Stimulated activated CD8-positive, alpha-beta memory T cell treated with anti-CD3 and anti-CD28 coated beads, Interleukin-2, amount 100 ng/mL, for 1 hour (primary cell): ENCODE data around the gene OGDH.
"Not testable (repeated sequence)": the region's sequence is repeated elsewhere in the genome, so short reads cannot be mapped to it uniquely, and the experiment has no call there.

Experiments
- DNase-seq, 2 donors: peaks; one replicate each; pipeline ENCODE4 v3.0.0-alpha.2; 2020; ENCODE audit warnings: low read depth in 2 of 2

OGDH gene

DNA sequence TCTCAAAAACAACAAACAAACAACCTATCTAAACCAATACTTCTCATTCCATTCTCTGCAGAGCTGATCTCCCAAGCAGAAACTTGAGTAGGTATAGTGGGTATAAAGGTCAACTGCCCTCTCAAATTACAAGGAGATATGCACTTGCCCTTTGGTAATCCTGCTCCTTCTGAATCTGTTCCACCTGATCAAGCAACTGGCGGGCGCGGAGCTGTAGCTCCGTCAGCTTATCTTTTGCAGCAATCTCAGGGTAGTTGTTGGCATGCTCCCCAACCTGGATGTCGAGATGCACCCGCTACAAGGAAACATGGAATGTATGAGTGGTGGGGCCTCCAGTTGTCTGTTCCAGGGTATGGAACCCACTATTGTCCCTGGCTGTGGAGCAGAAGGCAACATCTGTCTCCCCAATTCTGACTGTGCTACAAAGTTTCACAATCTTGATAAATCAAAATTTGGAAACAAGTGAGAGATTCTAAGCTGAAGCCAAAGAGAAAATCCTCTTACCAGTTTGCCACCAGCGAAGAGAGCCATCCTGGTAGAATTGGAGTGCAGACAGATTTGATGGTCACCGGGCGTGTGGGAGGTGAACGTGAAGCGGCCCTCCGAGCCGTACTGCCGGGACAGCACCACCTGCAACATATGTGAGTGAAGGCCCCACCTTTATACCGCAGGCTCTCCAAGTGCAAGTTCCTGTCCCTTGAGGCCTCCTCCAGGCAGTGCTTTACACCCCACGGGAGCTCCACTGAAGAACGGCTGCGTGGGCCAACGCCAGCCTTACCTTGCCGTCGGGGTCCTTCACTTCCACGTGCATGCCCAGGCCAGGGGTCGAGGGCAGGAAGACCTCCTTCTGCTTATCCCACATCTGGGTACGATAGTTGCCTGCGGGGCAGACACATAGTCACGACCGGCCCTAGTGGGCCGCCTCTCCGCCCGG, 25.2 kb upstream of the OGDH start:
- DNase-seq = peak in 1 of 2 donors; percentile 9

DNA sequence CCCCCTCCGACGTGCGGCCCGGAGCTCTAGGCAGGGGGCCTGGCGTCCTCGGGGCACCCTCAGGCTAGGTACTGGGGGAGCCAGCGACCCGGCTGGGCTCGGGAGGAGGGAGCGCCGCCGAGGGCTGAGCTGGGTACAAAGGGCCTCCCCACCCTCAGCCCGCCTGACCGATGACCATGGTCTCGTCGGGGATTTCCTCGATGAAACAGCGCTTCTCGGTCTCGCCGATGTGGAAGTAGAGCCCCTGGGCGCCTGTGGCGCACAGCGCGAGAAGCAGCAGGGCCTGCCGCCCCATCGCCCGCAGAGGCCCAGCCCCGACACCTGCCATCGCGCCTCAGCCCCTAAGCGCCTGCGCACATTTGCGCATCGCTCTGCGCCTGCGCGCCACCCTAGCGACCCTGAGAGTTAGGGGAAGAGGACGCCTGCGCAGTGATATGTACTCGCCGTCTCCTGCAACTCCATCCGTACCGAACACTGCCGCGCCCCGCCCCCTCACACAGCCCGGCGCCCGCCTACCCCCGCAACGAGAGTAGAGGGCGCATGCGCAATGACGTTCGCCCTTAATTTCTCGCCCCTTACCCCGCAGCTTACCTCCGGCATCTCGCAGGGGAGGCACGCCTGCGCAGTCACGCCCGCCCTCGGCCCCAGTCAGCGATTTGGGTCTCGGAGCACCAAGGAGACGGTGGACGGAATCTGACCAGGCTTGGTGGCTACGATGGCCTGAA, 24.4 kb upstream of the OGDH start, which contains the start of gene TMED4:
Gene TMED4, minus strand, starts transcription at position 353 of the 725 bp plus-strand sequence. Its CDS starts 25 bp downstream, at position 328.
- peak; percentile 99 to 100 for DNase-seq

DNA sequence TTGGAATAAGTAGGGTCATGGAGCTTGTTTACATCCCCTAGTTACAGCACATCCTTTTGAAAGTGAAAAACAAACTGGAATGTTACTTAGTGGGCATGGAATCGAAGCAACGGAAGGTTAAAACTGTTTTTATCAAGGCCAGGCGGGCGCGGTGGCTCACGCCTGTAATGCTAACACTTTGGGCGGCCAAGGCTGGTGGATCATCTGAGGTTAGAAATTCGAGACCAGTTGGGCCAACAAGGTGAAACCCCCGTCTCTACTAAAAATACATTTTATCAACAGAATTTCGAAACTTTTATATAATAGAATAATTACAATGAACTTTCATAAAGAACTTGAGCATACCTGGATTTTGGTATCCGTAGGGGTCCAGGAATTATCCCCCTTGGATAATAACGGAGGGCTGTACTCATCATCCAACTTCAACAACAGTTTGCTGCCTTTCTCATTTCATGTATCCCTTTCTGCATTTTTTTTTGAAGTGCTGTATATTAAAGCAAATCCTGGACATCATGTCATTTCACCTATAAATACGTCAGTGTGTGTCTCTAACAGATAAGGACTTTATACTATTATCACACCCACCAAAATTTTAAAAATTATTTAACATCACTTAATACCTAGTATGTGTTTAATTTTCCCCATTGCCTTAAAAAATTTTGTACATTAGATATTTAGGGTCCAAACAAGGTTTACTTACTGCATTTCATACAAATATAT, 23.1 kb upstream of the OGDH start:
- no peak for DNase-seq

DNA sequence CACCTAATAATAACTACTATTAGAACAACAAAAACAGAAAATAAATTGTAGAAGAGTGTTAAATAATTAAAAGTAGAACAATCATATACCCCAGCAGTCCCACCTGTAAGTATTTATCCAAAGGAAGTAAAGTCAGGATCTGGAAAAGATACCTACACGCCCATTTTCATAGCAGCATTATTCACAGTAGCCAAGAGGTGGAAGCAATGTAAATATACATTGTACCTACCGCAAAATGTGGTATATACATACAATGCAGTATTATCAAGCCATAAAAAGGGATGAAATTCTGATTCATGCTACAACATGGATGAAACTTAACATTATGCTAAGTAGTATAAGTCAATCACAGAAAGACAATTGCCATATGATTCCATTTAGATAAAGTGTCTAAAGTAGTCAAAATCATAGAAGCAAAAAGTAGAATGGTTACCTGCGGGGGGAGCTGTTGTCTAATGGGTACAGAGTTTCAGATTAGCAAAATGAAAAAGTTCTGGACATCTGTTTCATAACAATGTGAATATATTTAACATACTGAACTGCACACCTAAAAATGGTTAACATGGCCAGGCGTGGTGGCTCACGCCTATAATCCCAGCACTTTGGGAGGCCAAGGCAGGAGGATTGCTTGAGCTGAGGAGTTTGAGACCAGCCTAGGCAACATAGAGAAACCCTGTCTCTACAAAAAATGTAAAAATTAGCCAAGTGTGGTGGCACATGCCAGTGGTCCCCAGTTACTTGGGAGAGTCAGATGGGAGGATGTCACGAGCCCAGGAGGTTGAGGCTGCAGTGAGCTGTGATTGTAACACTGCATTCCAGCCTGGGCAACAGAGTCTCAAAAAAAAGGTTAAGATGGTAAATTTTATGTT, 18.4 kb upstream of the OGDH start:
- peak in 1 of 2 donors; percentile 39 for DNase-seq

DNA sequence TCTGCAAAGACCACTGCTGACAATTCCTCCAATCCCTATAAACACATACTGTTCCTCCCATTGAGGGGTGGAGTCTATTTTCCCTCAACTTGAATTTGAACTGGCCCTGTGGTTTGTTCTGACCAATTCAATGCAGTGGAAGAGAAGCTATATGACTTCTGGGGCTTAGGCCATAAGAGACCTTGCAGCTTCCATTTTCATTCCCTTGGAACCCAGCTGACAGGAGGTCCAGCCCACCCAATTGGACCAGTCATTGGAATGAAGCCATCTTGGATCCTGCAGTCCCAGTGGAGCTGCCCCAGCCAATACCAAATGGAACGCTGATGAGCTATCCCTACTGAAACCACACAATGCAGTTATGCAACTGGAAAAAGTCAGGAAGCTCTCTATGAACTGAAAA, 15.5 kb upstream of the OGDH start:
- no peak for DNase-seq

DNA sequence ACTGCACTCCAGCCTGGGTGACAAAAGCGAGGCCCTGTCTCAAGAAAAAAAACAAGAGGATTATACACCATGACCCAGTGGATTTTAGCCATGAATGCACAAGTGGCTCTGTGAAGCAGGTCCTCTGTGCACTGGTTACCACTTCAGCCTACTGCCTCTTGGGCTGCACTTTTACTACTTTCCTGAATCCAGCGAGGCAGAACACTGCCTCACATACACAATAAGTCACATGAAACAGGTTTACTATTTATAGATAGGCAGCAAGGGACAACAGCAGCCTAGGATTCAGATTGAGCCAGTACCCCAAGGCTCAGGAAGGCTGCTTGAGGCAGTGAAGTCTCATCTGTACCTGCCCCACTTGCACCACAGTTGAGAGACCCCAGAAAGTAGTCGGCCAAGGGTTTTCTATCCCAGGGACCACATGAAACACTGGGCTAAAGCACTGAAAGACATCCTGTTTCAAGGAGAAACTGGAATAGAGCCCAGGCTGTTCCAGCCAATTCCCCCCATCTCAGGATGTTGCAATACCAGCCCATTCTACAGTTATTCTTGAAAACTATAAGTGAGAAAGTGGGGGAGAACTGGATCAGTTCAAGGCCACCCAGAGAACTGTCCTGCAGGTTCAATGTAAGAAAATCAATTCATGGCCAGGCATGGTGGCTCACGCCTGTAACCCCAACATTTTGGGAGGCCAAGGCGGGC, 10.3 kb upstream of the OGDH start:
- DNase-seq = no peak

DNA sequence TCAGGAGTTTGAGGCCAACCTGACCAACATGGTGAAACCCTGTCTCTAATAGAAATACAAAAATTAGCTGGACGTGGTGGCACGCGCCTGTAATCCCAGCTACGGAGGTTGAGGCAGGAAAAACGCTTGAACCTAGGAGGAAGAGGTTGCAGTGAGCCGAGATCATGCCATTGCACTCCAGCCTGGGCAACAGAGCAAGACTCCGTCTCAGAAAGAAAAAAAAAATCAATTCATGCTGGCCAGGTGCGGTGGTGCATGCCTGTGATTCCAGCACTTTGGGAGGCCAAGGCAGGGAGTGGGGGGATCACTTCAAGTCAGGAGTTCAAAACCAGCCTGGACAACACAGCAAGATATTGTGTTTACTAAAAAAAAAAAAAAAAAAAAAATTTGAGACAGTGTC, 9.2 kb upstream of the OGDH start:
- not testable (repeated sequence) for DNase-seq

DNA sequence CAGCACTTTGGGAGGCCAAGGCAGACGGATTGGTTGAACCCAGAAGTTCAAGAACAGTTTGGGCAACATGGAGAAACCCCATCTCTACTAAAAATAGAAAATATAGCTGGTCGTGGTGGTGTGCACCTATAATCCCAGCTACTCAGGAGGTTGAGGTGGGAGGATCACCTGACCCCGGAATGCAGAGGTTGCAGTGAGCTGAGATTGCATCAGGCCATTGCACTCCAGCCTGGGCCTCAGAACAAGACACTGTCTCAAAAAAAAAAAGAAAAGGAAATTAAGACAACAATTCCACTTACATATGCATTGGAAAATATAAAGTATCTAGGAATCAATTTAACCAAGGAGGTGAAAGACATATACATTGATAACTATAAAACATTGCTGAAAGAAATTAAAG, 7.2 kb upstream of the OGDH start:
- no peak for DNase-seq

DNA sequence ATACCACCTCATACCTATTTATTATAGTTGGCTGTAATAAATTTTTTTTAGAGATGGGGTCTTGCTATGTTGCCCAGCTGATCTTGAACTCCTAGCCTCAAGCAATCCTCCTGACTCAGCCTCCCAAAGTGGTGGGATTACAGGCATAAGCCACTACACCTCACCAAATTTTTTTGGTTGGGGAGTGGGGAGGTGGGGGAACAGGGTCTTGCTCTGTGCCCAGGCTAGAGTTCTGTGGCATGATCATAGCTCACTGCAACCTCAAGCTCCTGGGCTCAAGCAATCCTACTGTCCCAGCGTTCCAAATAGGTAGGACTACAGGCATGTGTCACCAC, 3.9 kb upstream of the OGDH start:
- no peak for DNase-seq

DNA sequence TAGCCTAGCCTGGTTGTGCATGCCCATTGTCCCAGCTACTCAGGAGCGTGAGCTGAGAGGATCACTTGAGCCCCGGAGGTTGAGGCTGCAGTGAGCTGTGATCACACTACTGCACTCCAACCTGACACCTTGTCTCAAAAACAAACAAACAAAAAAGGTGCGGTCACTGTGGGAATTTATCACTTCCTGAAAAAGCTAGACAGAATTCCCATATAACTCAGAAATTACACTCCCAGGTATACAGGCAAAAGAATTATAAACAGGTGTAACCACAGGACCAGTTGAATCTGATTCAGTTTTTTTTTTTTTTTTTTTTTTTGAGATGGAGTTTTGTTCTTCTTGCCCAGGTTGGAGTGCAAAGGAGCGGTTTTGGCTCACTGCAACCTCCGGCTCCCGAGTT, 3.2 kb upstream of the OGDH start:
- no peak for DNase-seq

DNA sequence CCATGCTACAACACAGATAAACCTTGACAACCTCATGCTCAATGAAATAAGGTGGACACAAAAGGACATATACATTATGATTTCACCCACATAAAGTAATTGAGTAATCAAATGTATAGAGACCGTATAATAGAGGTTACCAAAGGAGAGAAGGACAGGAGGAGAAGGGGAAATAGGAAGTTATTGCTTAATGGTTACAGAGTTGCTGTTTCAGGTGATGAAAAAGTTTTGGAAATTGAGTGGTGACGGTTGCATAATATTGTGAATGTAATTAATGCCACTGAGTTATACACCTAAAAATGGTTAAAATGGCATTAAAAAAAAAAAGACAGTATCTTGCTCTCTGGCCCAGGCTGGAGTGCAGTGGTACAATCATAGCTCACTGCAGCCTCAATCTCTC, 1.5 kb upstream of the OGDH start:
- no peak for DNase-seq

DNA sequence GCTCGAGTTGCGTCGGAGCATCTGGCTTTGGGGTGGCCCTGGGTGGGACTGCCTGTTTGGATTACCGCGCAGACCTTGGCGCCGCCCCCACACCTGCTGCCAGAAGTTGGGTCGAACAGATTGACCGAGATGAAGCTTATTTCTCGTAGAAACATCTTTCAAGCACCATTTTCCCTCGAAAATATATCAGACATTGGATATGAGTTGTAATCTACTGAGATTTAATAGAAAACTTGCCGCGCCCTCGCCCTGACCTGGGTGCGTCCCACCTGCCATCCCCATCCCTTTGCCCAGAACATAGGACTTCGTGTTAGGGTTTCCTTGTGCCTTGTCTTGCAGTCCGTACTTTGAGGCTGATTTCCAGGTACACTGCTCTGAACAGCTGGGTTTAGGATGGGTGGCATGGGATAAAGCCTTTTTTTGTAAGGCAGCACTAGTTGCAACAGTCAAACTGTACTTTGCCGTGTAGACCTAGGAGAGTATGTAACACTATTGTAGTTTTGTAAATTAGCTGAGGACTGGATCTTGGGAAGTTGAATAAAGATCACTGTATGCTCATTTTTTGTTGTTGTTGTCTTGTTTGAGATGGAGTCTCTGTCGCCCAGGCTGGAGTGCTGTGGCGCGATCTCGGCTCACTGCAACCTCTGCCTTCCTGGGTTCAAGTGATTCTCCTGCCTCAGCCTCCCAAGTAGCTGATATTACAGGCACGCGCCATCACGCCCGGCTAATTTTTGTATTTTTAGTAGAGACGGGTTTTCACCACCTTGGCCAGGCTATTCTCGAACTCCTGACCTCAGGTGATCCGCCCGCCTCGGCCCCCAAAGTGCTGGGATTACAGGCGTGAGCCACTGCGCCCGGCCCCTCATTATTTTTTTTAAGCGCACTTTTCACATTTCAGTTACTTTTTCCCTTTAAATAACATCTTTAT, 978 bp downstream of the OGDH start:
- no peak for DNase-seq

DNA sequence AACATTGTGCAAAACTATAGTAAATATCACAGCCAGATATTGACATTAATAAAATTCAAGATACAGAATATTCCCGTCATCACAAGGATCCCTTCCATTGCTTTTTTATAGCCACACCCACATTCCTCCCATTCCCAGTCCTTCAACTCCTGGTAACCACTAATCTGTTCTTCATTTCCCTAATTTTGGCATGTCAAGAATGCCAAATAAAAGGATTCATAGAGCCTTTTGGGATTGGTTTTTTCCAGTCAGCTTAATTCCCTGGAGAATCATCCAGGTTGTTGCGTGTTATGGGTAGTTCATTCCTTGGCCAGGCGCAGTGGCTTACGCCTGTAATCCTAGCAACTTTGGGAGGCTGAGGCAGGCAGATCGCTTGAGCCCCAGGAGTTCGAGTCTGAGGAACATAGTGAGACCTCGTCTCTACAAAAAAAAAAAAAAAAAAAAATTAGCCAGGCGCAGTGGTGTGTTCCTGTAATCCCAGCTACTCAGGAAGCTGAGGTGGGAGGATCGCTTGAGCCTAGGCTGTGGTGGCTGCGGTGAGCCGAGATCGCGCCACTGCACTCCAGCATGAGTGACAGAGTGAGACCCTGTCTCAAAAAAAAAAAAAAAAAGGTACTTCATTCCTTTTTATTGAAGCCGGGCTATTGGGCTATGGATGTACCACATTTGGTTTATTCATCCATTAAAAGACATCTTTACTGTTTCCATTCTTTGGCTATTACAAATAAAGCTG, 2.7 kb downstream of the OGDH start:
- no peak for DNase-seq

DNA sequence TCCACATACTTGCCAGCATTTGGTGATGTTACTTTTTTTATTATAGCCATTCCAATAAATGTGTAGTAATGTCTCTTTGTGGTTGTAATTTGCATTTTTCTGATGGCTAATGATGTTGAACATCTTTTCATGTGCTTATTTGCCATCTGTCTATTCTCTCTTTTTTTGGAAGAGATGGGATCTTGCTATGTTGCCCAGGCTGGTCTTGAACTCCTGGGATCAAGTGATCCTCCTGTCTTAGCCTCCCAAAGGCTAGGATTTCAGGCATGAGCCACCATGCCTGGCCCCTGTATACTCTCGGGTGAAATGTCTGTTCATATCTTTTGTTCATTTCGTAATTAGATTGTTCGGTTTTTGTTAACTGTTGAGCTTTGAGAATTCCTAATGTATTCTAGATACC, 3.4 kb downstream of the OGDH start:
- DNase-seq = no peak

DNA sequence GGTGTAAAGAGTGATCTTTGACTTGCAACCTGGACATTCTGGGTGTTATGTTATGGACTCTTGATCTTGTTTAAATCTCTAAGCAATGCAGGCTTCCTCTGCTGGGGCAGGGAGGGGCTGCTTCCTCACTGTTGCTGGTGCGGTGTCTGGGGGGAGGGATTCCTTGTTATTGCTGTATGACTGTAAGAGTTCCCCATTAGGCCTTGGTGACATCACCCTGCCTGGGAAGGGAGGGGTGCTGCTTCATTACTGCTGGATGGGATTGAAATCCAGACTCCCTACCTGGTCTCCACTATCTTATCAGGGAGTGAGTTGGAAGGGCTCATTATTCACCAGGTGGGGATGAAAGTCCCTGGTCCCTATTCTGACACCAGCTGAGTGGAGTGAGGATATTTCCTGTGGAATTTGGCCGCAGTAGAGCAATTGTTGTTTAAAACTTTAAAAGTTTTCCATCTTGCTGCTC, 8.8 kb downstream of the OGDH start:
- no peak for DNase-seq

DNA sequence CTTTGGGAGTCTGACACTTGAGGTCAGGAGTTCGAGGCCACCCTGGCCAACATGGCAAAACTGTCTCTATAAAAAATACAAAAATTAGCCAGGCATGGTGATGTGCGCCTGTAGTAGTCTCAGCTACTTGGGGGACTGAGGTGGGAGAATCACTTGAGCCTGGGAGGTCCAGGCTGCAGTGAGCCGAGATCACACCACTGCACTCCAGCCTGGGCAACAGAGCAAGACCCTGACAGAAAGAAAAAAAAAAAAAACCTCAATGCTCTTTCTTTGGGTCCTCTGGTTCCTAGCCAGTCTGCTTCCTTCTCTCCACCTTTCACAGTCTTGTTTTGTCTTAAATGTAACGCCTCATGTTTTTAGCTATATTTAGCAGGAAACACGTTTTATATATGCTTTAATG, 9.4 kb downstream of the OGDH start:
- DNase-seq = no peak

DNA sequence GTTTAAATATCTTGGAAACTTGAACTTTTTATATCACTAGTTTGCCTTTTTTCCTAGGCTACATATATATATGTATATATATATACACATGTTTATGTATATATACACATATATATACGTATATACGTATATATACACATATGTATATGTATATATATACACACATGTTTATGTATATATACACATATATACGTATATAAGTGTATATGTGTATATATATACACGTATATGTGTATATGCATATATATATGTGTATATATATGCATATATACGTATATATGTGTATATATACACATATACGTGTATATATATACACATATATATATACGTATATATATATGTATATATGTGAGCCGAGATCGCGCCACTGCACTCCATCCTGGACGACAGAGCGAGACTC, 10.1 kb downstream of the OGDH start:
- no peak for DNase-seq

DNA sequence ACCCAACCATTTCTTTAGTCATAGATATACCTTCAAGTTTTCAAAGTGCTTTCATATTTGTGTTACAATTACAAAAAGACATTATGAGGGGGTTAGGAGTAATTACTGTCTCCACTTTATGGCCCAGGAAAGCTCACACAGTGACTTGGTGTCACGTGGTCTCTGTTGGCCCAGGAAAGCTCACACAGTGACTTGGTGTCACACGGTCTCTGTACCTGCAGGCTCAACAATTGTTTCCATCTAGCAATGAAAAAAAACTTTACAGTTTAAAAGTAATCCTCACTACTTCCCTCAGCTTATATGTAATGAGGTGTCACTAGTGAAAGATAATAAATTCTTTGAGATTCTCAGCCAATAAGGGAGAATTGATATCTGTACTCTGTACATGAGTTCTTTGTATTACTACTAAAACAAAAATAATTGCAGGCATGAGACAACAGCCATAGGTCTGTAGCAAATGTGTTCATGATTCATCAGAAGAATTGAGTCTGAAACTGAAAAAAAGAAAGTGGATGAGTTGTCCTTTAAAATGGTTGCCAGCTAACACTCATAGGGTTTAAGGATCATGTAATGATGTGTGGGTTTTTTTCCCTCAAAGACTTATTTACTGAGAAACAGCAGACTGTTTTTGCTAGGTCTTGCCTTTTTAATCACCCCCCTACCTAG, 10.9 kb downstream of the OGDH start:
- DNase-seq = no peak
